ENCODE data around the gene ACSM5. TPM values are rescaled to one million over a fixed set of nuclear protein-coding genes. Genes with fewer than 3 reads are reported as not detected.

Gene ACSM5
- total RNA-seq, 2 experiments from 2014 or later: not detected

DNA sequence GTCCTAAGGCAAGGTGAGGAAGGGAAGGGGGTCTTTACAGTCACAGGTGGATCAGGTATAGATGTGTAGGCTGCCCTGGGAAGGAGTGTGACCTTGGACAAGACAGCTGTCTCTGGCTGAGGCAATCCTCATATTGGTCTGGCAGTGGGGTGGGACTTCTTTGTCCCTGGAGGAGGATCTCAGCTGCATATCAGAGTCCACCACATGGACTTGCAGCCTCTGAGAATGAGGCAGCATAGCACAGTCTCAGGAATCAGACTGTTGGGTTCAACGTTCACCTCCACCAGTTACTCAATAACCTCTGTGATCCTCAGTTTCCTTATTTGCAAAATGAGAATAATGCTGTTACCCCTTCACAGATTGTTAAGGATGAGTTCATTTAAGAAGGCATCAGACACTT lies 75.4 kb downstream of the ACSM5 start:
- CTCF ChIA-PET: no interaction called here
- no peak overlapping the region for H3K27ac Mint-ChIP-seq
- no peaks in the 10 kb centered on the region for H3K9me3 Mint-ChIP-seq
- no peaks in the 10 kb centered on the region for H3K4me1 ChIP-seq (ENCODE audit: insufficient read depth, low read length)
- ATAC-seq (ENCODE audit: poor library complexity) (no peak), DNase-seq (no peak)
- H3K36me3 Mint-ChIP-seq (ENCODE audit: low read depth): no peaks in the 10 kb centered on the region
- no peaks in the 10 kb centered on the region for H3K9me3 ChIP-seq (ENCODE audit: control insufficient read depth in 1 of 2, insufficient read depth in 1 of 2, low read length in 2 of 2)
- intact Hi-C loops (cut with DNase I, micrococcal nuclease): no loop called here
- POLR2A ChIA-PET: no interaction called here
- H3K4me1 Mint-ChIP-seq (ENCODE audit: low read depth): no peaks in the 10 kb centered on the region
- no peaks in the 10 kb centered on the region for H3K27me3 ChIP-seq (ENCODE audit: control insufficient read depth in 1 of 2, insufficient read depth in 2 of 2, low read length in 2 of 2)
- H3K36me3 ChIP-seq (ENCODE audit: insufficient read depth, low read length): no peaks in the 10 kb centered on the region
- no peak overlapping the region for H3K4me3 ChIP-seq (ENCODE audit: low read length)
- no peak overlapping the region for H3K4me3 Mint-ChIP-seq
- TF ChIP-seq, protein P1, sequence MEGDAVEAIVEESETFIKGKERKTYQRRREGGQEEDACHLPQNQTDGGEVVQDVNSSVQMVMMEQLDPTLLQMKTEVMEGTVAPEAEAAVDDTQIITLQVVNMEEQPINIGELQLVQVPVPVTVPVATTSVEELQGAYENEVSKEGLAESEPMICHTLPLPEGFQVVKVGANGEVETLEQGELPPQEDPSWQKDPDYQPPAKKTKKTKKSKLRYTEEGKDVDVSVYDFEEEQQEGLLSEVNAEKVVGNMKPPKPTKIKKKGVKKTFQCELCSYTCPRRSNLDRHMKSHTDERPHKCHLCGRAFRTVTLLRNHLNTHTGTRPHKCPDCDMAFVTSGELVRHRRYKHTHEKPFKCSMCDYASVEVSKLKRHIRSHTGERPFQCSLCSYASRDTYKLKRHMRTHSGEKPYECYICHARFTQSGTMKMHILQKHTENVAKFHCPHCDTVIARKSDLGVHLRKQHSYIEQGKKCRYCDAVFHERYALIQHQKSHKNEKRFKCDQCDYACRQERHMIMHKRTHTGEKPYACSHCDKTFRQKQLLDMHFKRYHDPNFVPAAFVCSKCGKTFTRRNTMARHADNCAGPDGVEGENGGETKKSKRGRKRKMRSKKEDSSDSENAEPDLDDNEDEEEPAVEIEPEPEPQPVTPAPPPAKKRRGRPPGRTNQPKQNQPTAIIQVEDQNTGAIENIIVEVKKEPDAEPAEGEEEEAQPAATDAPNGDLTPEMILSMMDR (IDR thresholded peaks at IDR 0.05): no peak
- H3K27me3 Mint-ChIP-seq: no peaks in the 10 kb centered on the region
- H3K27ac ChIP-seq (ENCODE audit: low read depth in 1 of 2, low read length in 2 of 2): no peak overlapping the region

- no peaks in the 10 kb centered on the region for H3K9me3 ChIP-seq (ENCODE audit: control insufficient read depth in 1 of 2, insufficient read depth in 1 of 2, low read length in 2 of 2)
- CTCF ChIA-PET: no interaction called here
- H3K4me3 Mint-ChIP-seq: no peak overlapping the region
These were observed 76.1 kb downstream of the ACSM5 start for GRCh38 chr16:20485408-20485807.

More at GRCh38 chr16:20485408-20485807, 76.1 kb downstream of the ACSM5 start:
- DNase-seq (no peak), ATAC-seq (ENCODE audit: poor library complexity) (no peak)
- intact Hi-C loops (cut with DNase I, micrococcal nuclease): no loop called here
- Mint-ChIP-seq H3K27me3 (no peaks in the 10 kb centered on the region), H3K27ac (no peak overlapping the region), H3K36me3 (ENCODE audit: low read depth) (no peaks in the 10 kb centered on the region), H3K4me1 (ENCODE audit: low read depth) (no peaks in the 10 kb centered on the region), H3K9me3 (no peaks in the 10 kb centered on the region)
- no peak overlapping the region for H3K4me3 ChIP-seq (ENCODE audit: low read length)
- H3K4me1 ChIP-seq (ENCODE audit: insufficient read depth, low read length): no peaks in the 10 kb centered on the region
- no peaks in the 10 kb centered on the region for H3K36me3 ChIP-seq (ENCODE audit: insufficient read depth, low read length)
- TF ChIP-seq, protein P1 (IDR thresholded peaks at IDR 0.05): no peak
- no peaks in the 10 kb centered on the region for H3K27me3 ChIP-seq (ENCODE audit: control insufficient read depth in 1 of 2, insufficient read depth in 2 of 2, low read length in 2 of 2)
- H3K27ac ChIP-seq (ENCODE audit: low read depth in 1 of 2, low read length in 2 of 2): no peak overlapping the region
- POLR2A ChIA-PET: no interaction called here

Other genes starting within 250 kb of the ACSM5 start
- gene GP2, start 82.0 kb upstream of the ACSM5 start, total RNA-seq: not detected
- gene UMOD, start 56.8 kb upstream of the ACSM5 start, total RNA-seq: not detected
- gene PDILT, start 4.8 kb upstream of the ACSM5 start, total RNA-seq: not detected
- gene ACSM2A, start 42.0 kb downstream of the ACSM5 start, total RNA-seq: not detected
- gene ACSM2B, start 166.8 kb downstream of the ACSM5 start, total RNA-seq: not detected